GM12801 (cell line): Measurements from ENCODE around the gene LENG9.

Experiments used
- CTCF ChIP-seq: IDR thresholded peaks from one replicate; pipeline ENCODE4 v1.5.1; 2011; ENCODE audit warnings: control low read depth; ENCODE audit not compliant: insufficient read length; ENCODE audit errors: extremely low read depth

Gene LENG9

GRCh38 chr19:54448774-54449700 is 14.5 kb downstream of the LENG9 start, which contains the start of gene LENG8:
LENG8 (plus strand) TSS chr19:54449199; CDS start chr19:54451345, 2,146 bp downstream.
- no peak for TF ChIP-seq CTCF

GRCh38 chr19:54448040-54448773 is 15.4 kb downstream of the LENG9 start:
- TF ChIP-seq CTCF: no peak

GRCh38 chr19:54444737-54445136 is 18.8 kb downstream of the LENG9 start:
- TF ChIP-seq CTCF: no peak

GRCh38 chr19:54440641-54441040 is 22.9 kb downstream of the LENG9 start:
- TF ChIP-seq CTCF: no peak

- TF ChIP-seq CTCF: no peak
Observed at GRCh38 chr19:54439174-54439851, 24.3 kb downstream of the LENG9 start.

- no peak for TF ChIP-seq CTCF
Observed at GRCh38 chr19:54436628-54437252, 26.8 kb downstream of the LENG9 start.
